Fibroblast of skin of right biceps (primary cell): ENCODE measurements around the gene HIRIP3.
"Not testable (repeated sequence)": the region's sequence is repeated elsewhere in the genome, so short reads cannot be mapped to it uniquely, and the experiment has no call there.

ENCODE experiments used
- DNase-seq: peaks from one replicate; pipeline ENCODE4 v3.0.0-alpha.2; 2013

The HIRIP3 gene

GRCh38 chr16:29982560-29983419 is 12.6 kb downstream of the HIRIP3 start:
- DNase-seq, result no peak

- no peak for DNase-seq
Measured at GRCh38 chr16:29978564-29979270, 16.7 kb downstream of the HIRIP3 start.

DNA sequence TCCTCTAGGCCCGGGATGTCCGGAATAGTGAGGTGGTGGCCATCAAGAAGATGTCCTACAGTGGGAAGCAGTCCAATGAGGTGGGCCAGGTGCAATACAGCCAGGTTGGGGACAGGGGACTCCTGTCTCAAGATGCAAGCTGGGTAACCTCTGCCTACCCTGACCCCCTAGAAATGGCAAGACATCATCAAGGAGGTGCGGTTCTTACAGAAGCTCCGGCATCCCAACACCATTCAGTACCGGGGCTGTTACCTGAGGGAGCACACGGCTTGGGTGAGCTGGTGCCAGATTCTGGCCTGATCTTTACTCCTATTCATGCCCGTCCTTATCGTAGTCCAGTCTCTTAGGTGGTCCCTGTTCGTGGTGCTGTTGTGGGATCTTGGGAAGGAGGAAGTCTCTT is 17.3 kb downstream of the HIRIP3 start:
- DNase-seq, result no peak

GRCh38 chr16:29977063-29977825 is 18.2 kb downstream of the HIRIP3 start:
- DNase-seq, result no peak

DNA sequence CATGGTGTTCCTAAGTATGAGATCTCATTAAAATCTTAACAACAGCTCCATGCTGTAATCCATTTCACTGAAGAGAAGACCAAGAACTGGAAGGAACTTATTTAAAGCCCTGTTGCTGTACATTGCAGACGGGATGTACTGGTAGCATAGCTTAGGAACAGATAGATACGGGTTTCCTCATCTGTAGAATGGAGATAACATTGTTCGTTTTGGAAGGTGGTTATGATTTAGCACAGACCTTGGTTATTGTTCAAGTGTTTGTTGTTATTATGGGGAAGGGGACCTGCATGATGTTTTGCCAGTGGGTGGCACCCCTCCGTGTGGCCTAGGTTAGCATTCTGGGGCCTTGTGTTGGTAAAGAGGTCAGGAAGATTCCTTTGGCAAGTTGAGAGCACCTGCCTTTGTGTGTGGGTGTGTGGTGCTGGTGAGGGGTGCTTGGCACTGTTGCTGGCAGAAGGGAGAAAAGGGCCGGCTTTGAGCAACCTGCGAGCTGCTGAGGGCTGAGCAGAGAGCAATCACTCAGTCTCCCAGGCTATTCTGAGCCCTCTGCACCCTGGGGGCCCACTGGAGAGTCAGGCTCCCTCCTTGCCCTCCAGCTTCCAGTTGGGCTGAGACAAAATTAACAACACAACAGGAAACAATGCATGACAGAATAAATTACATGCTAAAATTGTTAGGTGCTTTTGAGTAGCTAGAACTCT is 19.5 kb downstream of the HIRIP3 start:
- no peak for DNase-seq

DNA sequence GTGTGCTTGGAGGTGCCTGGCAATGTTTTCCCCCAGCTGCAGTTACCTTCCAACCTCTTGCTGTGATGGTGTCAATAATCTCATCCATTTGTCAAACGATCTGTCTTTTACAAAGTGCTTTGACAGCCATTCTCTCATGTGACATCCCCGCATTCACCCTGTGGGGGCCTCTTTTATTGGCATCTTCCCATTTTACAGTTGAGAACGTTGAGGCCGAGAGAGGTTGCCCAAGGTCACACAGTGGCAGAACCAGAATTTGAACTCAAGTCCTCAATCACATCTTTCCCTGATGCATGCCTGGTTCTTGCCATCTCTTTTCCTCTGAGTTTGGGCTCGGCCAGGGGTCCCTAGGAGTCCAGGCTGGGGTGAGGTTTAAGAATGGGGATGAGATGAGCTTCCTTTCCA is 20.3 kb downstream of the HIRIP3 start:
- DNase-seq, result no peak

- no peak for DNase-seq
Measured at GRCh38 chr16:29974291-29975133, 20.9 kb downstream of the HIRIP3 start.

DNA sequence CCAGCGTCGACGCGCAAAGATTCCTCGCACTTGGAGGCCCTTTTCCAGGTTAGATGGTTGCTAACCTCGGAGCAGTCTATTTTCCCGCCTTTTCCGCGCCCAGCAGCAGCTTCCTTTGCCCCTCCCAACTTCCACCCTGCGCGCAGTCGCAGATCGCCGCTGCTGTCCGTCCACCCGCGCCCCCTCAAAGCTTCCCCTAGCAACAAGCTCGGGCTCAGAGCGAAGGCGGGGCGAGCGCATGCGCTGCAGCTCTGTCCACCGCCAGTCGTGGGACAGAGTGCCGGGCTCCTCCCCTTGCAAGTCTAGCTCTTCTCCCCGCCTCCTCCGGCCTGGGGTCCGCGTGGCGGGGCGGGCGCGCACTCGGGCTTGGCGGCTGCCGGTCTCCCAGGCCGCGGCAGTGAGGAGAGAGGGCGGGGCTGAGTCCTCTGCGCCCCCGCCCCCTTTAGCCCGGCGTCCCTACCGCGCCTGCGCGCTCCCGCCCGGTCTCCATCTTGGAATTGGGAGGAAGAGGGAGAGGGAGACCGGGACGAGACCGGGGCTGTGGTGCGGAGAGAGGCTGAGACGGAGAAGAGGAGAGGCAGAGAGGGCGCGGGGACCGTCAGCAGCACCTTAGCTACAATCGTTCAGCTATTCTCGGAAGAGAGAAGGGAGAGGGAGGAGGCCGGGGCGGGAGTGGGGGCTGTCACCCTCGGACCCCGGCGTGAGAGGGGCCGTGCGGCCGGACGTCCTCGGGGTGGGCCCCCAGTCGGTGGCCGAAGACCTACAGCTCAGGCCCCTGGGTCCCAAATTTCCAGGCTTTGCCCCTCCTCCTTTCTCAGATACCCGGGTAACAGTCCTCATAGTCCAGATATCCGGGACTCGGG is 21.8 kb downstream of the HIRIP3 start, which contains the start of gene TAOK2:
TSS of gene TAOK2 (plus strand) at position 485 of the 863 bp plus-strand sequence. CDS start 3,905 bp downstream, outside the sequence.
- peak; percentile 99 for DNase-seq

DNA sequence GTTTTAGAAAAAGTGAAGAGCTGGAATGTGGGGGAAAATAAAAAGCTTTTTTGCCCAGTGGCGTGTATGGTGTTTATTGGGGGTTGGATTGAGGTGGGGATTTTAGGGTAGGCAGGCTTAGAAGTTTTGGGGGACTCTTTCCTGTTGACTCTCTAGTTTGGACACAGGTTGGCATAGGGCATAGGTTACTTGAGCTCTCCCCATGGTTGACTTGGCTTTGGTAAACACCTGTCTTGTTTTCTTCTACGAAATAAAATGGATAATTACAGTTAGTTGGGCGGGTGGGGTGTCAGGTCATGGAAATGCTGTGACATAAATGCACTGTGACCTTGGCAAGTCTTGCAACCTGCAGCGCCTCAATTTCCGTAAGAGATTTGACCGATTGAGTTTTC is 22.4 kb downstream of the HIRIP3 start:
- DNase-seq, result no peak

- no peak for DNase-seq
Measured at GRCh38 chr16:29972500-29972899, 22.9 kb downstream of the HIRIP3 start.

GRCh38 chr16:29971304-29971703 is 24.1 kb downstream of the HIRIP3 start:
- DNase-seq, result no peak

- no peak for DNase-seq
Measured at GRCh38 chr16:29968205-29968604, 27.2 kb downstream of the HIRIP3 start.

DNA sequence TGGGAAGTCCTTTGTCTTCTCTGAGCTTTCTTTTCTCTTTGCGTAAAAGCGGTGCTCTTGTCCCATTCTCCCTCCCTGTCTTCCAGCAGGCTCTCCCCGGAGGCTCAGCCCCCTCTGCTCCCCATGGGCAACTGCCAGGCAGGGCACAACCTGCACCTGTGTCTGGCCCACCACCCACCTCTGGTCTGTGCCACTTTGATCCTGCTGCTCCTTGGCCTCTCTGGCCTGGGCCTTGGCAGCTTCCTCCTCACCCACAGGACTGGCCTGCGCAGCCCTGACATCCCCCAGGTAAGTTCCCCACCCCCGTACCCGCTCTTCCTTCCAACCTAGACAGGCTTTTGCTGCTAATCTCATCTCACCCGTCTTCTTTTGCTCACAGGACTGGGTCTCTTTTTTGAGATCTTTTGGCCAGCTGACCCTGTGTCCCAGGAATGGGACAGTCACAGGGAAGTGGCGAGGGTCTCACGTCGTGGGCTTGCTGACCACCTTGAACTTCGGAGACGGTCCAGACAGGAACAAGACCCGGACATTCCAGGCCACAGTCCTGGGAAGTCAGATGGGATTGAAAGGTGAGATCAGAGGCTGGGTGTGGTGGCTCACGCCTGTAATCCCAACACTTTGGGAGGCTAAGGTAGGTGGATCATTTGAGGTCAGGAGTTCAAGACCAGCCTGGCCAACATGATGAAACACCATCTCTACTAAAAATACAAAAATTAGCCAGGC is 32.2 kb downstream of the HIRIP3 start:
- no peak for DNase-seq

- peak; percentile 9 for DNase-seq
Measured at GRCh38 chr16:29962344-29962994, 32.9 kb downstream of the HIRIP3 start.

- peak; percentile 90 for DNase-seq
Measured at GRCh38 chr16:29961479-29962343, 33.7 kb downstream of the HIRIP3 start, which contains the start of gene TMEM219. TSS of gene TMEM219 (plus strand) at chr16:29962079. CDS start at chr16:29963144, 1,065 bp downstream.

DNA sequence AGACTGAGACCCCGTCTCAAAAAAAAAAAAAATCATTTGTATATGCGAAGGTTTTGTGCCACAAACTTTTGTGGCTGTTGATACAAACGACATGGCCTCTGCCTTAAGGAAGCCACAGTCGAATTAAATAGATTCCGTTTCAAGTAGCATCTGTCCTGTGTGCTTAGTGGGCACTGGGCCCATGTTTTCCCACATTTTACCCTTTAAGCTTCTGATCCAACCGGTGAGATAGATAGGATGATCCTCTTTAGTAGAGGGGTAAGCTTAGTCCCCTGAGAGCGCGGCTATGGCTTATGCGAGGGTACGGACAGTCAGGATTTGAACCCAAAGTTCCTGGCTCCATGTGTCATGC is 34.3 kb downstream of the HIRIP3 start:
- DNase-seq, result no peak

DNA sequence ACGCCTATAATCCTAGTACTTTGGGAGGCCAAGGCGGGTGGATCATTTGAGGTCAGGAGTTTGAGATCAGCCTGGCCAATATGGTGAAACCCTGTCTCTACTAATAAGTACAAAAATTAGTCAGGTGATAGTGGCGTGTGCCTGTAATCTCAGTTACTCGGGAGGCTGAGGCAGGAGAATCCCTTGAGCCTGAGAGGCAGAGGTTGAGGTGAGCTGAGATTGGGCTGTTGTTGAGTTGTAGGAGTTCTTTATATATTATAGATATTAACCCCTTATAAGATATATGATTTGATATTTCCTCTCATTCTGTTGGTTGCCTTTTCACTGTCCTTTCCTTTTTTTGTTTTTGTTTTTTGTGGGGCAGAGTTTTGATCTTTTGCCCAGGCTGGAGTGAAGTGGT is 35.6 kb downstream of the HIRIP3 start:
- not testable (repeated sequence) for DNase-seq

GRCh38 chr16:29959293-29959692 is 36.1 kb downstream of the HIRIP3 start:
- DNase-seq, result no peak
